Lower leg skin (tissue), 3 donors: Measurements from ENCODE around the gene PLA2G3.

Source experiments
- CTCF ChIP-seq, 3 donors: fragments of 450-650 bp; IDR thresholded peaks; one replicate each; pipeline ENCODE4 v1.5.1; 2016; ENCODE audit warnings: antibody characterized with exemption in 3 of 3, mild to moderate bottlenecking in 3 of 3, moderate library complexity in 2 of 3
- POLR2A ChIP-seq, 2 donors: fragments of 450-650 bp; IDR thresholded peaks; one replicate each; pipeline ENCODE4 v1.6.1; 2016 to 2017; ENCODE audit warnings: antibody characterized with exemption in 2 of 2, mild to moderate bottlenecking in 1 of 2, moderate library complexity in 1 of 2

- no peak for TF ChIP-seq POLR2A (IDR thresholded peaks at IDR 0.05)
- TF ChIP-seq CTCF (IDR thresholded peaks at IDR 0.05): no peak
Measured at GRCh38 chr22:31103111-31103510, 37.2 kb downstream of the PLA2G3 start.
